ENCODE measurements around the gene C5AR1.
"Not testable (repeated sequence)": the region's sequence is repeated elsewhere in the genome, so short reads cannot be mapped to it uniquely, and the experiment has no call there.

C5AR1 gene

GRCh38 chr19:47309608-47310007 is at the start of gene C5AR1:
TSS of gene C5AR1 (plus strand) at chr19:47309861. CDS start at chr19:47309896, 35 bp downstream.
- no peak for DNase-seq

- no peak for DNase-seq
Observed at GRCh38 chr19:47260476-47260875, 49.2 kb upstream of the C5AR1 start.

- DNase-seq, result not testable (repeated sequence)
Observed at GRCh38 chr19:47261946-47262793, 47.5 kb upstream of the C5AR1 start.

GRCh38 chr19:47264629-47265028 is 45.0 kb upstream of the C5AR1 start:
- DNase-seq, result no peak

GRCh38 chr19:47266401-47266941 is 43.2 kb upstream of the C5AR1 start:
- DNase-seq, result no peak

GRCh38 chr19:47267350-47267759 is 42.3 kb upstream of the C5AR1 start:
- DNase-seq, result no peak

- DNase-seq, result no peak
Observed at GRCh38 chr19:47268028-47268427, 41.6 kb upstream of the C5AR1 start.

- no peak for DNase-seq
Observed at GRCh38 chr19:47269596-47269995, 40.1 kb upstream of the C5AR1 start.

- no peak for DNase-seq
Observed at GRCh38 chr19:47270408-47270807, 39.3 kb upstream of the C5AR1 start.

- no peak for DNase-seq
Observed at GRCh38 chr19:47271949-47272348, 37.7 kb upstream of the C5AR1 start.

- no peak for DNase-seq
Observed at GRCh38 chr19:47272448-47273312, 37.0 kb upstream of the C5AR1 start.

- peak; percentile 85 for DNase-seq
Observed at GRCh38 chr19:47273313-47274070, 36.2 kb upstream of the C5AR1 start.

- DNase-seq, result peak; percentile 87
Observed at GRCh38 chr19:47274071-47274890, 35.4 kb upstream of the C5AR1 start, which contains the start of gene INAFM1. TSS of gene INAFM1 (plus strand) at chr19:47274885. CDS start at chr19:47274920, 35 bp downstream.

- DNase-seq, result no peak
Observed at GRCh38 chr19:47274891-47275761, 34.5 kb upstream of the C5AR1 start.

GRCh38 chr19:47275791-47276461 is 33.7 kb upstream of the C5AR1 start:
- no peak for DNase-seq

GRCh38 chr19:47276513-47276912 is 33.1 kb upstream of the C5AR1 start:
- DNase-seq, result not testable (repeated sequence)

- DNase-seq, result no peak
Observed at GRCh38 chr19:47280183-47280797, 29.4 kb upstream of the C5AR1 start.

GRCh38 chr19:47283405-47284059 is 26.1 kb upstream of the C5AR1 start:
- no peak for DNase-seq

GRCh38 chr19:47284324-47284899 is 25.2 kb upstream of the C5AR1 start:
- peak; percentile 24 for DNase-seq
